GM18520 (cell line): ENCODE results near the gene LILRB5.
"Not testable (repeated sequence)": the region's sequence is repeated elsewhere in the genome, so short reads cannot be mapped to it uniquely, and the experiment has no call there.

ENCODE experiments used
- ATAC-seq: cut with Tn5 transposase; IDR thresholded peaks from one replicate; pipeline ENCODE4 v1.9.1; 2021; ENCODE audit not compliant: unreplicated experiment

Gene LILRB5

GRCh38 chr19:54257116-54257480, at the start of gene LILRB5:
Gene LILRB5, minus strand, starts transcription at chr19:54257273. Its CDS starts 80 bp downstream, at chr19:54257193.
- ATAC-seq = no peak

GRCh38 chr19:54305141-54305540, 48.1 kb upstream of the LILRB5 start:
- ATAC-seq = no peak

GRCh38 chr19:54302257-54302656, 45.2 kb upstream of the LILRB5 start:
- ATAC-seq = no peak

GRCh38 chr19:54299515-54299914, 42.4 kb upstream of the LILRB5 start:
- no peak for ATAC-seq

GRCh38 chr19:54299126-54299498, 42.0 kb upstream of the LILRB5 start:
- ATAC-seq = no peak

GRCh38 chr19:54298357-54299125, 41.5 kb upstream of the LILRB5 start:
- no peak for ATAC-seq

- ATAC-seq = no peak
Observed at GRCh38 chr19:54297759-54298305, 40.8 kb upstream of the LILRB5 start.

- no peak for ATAC-seq
Observed at GRCh38 chr19:54294539-54294938, 37.5 kb upstream of the LILRB5 start.

GRCh38 chr19:54289160-54289559, 32.1 kb upstream of the LILRB5 start:
- ATAC-seq = not testable (repeated sequence)

GRCh38 chr19:54287456-54287855, 30.4 kb upstream of the LILRB5 start:
- ATAC-seq = no peak

- not testable (repeated sequence) for ATAC-seq
Observed at GRCh38 chr19:54286283-54286682, 29.2 kb upstream of the LILRB5 start.

GRCh38 chr19:54285427-54286056, 28.5 kb upstream of the LILRB5 start:
- not testable (repeated sequence) for ATAC-seq

- ATAC-seq = no peak
Observed at GRCh38 chr19:54282686-54283470, 25.8 kb upstream of the LILRB5 start.

GRCh38 chr19:54281729-54282075, 24.6 kb upstream of the LILRB5 start:
- ATAC-seq = not testable (repeated sequence)

GRCh38 chr19:54281007-54281728, 24.1 kb upstream of the LILRB5 start, which contains the start of gene LILRB2:
Gene LILRB2, minus strand, starts transcription at chr19:54281110. Its CDS starts 614 bp downstream, at chr19:54280496.
- ATAC-seq = no peak

GRCh38 chr19:54280441-54280840, 23.4 kb upstream of the LILRB5 start:
- ATAC-seq = not testable (repeated sequence)

GRCh38 chr19:54280025-54280424, 23.0 kb upstream of the LILRB5 start:
- not testable (repeated sequence) for ATAC-seq

- no peak for ATAC-seq
Observed at GRCh38 chr19:54279406-54279962, 22.4 kb upstream of the LILRB5 start.

- not testable (repeated sequence) for ATAC-seq
Observed at GRCh38 chr19:54278571-54279195, 21.6 kb upstream of the LILRB5 start.

- not testable (repeated sequence) for ATAC-seq
Observed at GRCh38 chr19:54278056-54278455, 21.0 kb upstream of the LILRB5 start.
